ENCODE data around the gene TIAL1.

Gene TIAL1

GRCh38 chr10:119555178-119555784 lies 41.5 kb downstream of the TIAL1 start:
- Histone ChIP-seq H3K4me3 (no peak overlapping the region), H3K36me3 (no peaks in the 10 kb centered on the region), H3K9ac (no peak overlapping the region), H3K4me1 (no peaks in the 10 kb centered on the region), H4K20me1 (no peaks in the 10 kb centered on the region), H3K27ac (no peak overlapping the region), H3K4me2 (no peak overlapping the region), H3K27me3 (no peaks in the 10 kb centered on the region), H3K9me3 (peaks cover 7% of the 10 kb centered on the region; the same call in 1 of the 2 replicates)
- TF ChIP-seq Cebpa-rat (IDR thresholded peaks at IDR 0.05): no peak

- TF ChIP-seq Cebpa-rat (IDR thresholded peaks at IDR 0.05): no peak
- Histone ChIP-seq H3K4me3 (no peak overlapping the region), H3K9ac (no peak overlapping the region), H3K4me1 (0 out of 2 replicates have a peak, but pooled peaks cover 5% of the 10 kb centered on the region), H3K27ac (no peak overlapping the region), H3K27me3 (no peaks in the 10 kb centered on the region), H3K9me3 (no peaks in the 10 kb centered on the region), H4K20me1 (no peaks in the 10 kb centered on the region), H3K4me2 (no peak overlapping the region), H3K36me3 (no peaks in the 10 kb centered on the region)
Measured at GRCh38 chr10:119550827-119551226, 45.9 kb downstream of the TIAL1 start.

GRCh38 chr10:119549247-119549999 lies 47.3 kb downstream of the TIAL1 start:
- Histone ChIP-seq H4K20me1 (no peaks in the 10 kb centered on the region), H3K9ac (no peak overlapping the region), H3K27ac (no peak overlapping the region), H3K36me3 (no peaks in the 10 kb centered on the region), H3K4me2 (no peak overlapping the region), H3K4me1 (peaks cover 6% of the 10 kb centered on the region; the same call in 1 of the 2 replicates), H3K27me3 (no peaks in the 10 kb centered on the region), H3K4me3 (no peak overlapping the region), H3K9me3 (no peaks in the 10 kb centered on the region)
- no peak for TF ChIP-seq Cebpa-rat (IDR thresholded peaks at IDR 0.05)

GRCh38 chr10:119546009-119546408 lies 50.8 kb downstream of the TIAL1 start:
- H3K4me2 ChIP-seq: no peak overlapping the region
- H3K4me1 ChIP-seq: peaks cover 29% of the 10 kb centered on the region
- peaks cover 13% of the 10 kb centered on the region for H3K27me3 ChIP-seq
- H4K20me1 ChIP-seq: peaks cover 11% of the 10 kb centered on the region
- H3K9me3 ChIP-seq: no peaks in the 10 kb centered on the region
- no peak for TF ChIP-seq Cebpa-rat (IDR thresholded peaks at IDR 0.05)
- no peaks in the 10 kb centered on the region for H3K36me3 ChIP-seq
- H3K9ac ChIP-seq: no peak overlapping the region
- H3K27ac ChIP-seq: no peak overlapping the region
- H3K4me3 ChIP-seq: no peak overlapping the region

GRCh38 chr10:119545310-119545709 lies 51.5 kb downstream of the TIAL1 start:
- H3K36me3 ChIP-seq: no peaks in the 10 kb centered on the region

GRCh38 chr10:119543814-119544642 lies 52.7 kb downstream of the TIAL1 start:
- no peak overlapping the region for H3K9ac ChIP-seq

More at GRCh38 chr10:119545310-119545709, 51.5 kb downstream of the TIAL1 start:
- H3K27me3 ChIP-seq: peaks cover 14% of the 10 kb centered on the region
- H3K9ac ChIP-seq: no peak overlapping the region
- no peak overlapping the region for H3K4me3 ChIP-seq
- no peak for TF ChIP-seq Cebpa-rat (IDR thresholded peaks at IDR 0.05)
- no peaks in the 10 kb centered on the region for H3K9me3 ChIP-seq
- peaks cover 36% of the 10 kb centered on the region for H3K4me1 ChIP-seq
- no peak overlapping the region for H3K27ac ChIP-seq
- H3K4me2 ChIP-seq: no peak overlapping the region
- peaks cover 18% of the 10 kb centered on the region for H4K20me1 ChIP-seq

GRCh38 chr10:119542988-119543813 lies 53.6 kb downstream of the TIAL1 start:
- H3K4me3 ChIP-seq: peak overlapping the region; percentile 92
- peaks cover 14% of the 10 kb centered on the region for H3K27me3 ChIP-seq
- no peak for TF ChIP-seq Cebpa-rat (IDR thresholded peaks at IDR 0.05)
- peak overlapping the region; percentile 87 for H3K27ac ChIP-seq
- peak overlapping the region; percentile 84 for H3K9ac ChIP-seq
- H4K20me1 ChIP-seq: peaks cover 39% of the 10 kb centered on the region
- no peaks in the 10 kb centered on the region for H3K9me3 ChIP-seq
- H3K4me1 ChIP-seq: peaks cover 53% of the 10 kb centered on the region
- H3K4me2 ChIP-seq: peak overlapping the region; percentile 100
- no peaks in the 10 kb centered on the region for H3K36me3 ChIP-seq

More at GRCh38 chr10:119543814-119544642, 52.7 kb downstream of the TIAL1 start:
- no peaks in the 10 kb centered on the region for H3K36me3 ChIP-seq
- no peaks in the 10 kb centered on the region for H3K9me3 ChIP-seq
- peaks cover 14% of the 10 kb centered on the region for H3K27me3 ChIP-seq
- TF ChIP-seq Cebpa-rat (IDR thresholded peaks at IDR 0.05): no peak
- H4K20me1 ChIP-seq: peaks cover 31% of the 10 kb centered on the region
- no peak overlapping the region for H3K27ac ChIP-seq
- H3K4me2 ChIP-seq: peak overlapping the region; percentile 100
- H3K4me1 ChIP-seq: peaks cover 49% of the 10 kb centered on the region
- H3K4me3 ChIP-seq: peak overlapping the region; percentile 92

- Histone ChIP-seq H3K4me3 (peak within 1 kb of the TSS; percentile 92), H3K4me1 (peaks cover 59% of the 10 kb centered on the region), H3K36me3 (no peaks in the 10 kb centered on the region), H3K27me3 (peaks cover 14% of the 10 kb centered on the region), H4K20me1 (peaks cover 40% of the 10 kb centered on the region), H3K27ac (peak within 1 kb of the TSS; percentile 87), H3K9ac (peak within 1 kb of the TSS; percentile 84), H3K9me3 (no peaks in the 10 kb centered on the region), H3K4me2 (peak within 1 kb of the TSS; percentile 100)
- no peak for TF ChIP-seq Cebpa-rat (IDR thresholded peaks at IDR 0.05)
Measured at GRCh38 chr10:119542357-119542987, 54.3 kb downstream of the TIAL1 start, which contains the start of gene RGS10. TSS of gene RGS10 (minus strand) at chr10:119542719. CDS start at chr10:119542638, 81 bp downstream.
